SK-N-SH treated with all-trans-retinoic acid at 6 μM for 48 hours (cell line): ENCODE data around the gene SEMA4D.

ENCODE experiments used
- ARNTL ChIP-seq: fragments of 450-650 bp; formaldehyde crosslinking; IDR thresholded peaks from 2 replicates; pipeline ENCODE4 v1.5.0; 2020; ENCODE audit warnings: low read depth, mild to moderate bottlenecking, moderate library complexity, borderline replicate concordance
- BACH2 ChIP-seq: fragments of 250-450 bp; sonication (Bioruptor Pico); IDR thresholded peaks from 2 replicates; pipeline ENCODE4 v1.9.0; 2021; ENCODE audit warnings: mild to moderate bottlenecking, borderline replicate concordance
- CREB5 ChIP-seq: fragments of 250-450 bp; sonication (Bioruptor Pico); IDR thresholded peaks from 2 replicates; pipeline ENCODE4 v1.5.1; 2020; ENCODE audit warnings: low read depth, mild to moderate bottlenecking, moderate library complexity
- ISL1 ChIP-seq: fragments of 250-450 bp; sonication (Bioruptor Pico); IDR thresholded peaks from 2 replicates; pipeline ENCODE4 v2.1.2; 2022; ENCODE audit warnings: mild to moderate bottlenecking, moderate library complexity
- OSR1 ChIP-seq: fragments of 250-450 bp; sonication (Bioruptor Pico); IDR thresholded peaks from 2 replicates; pipeline ENCODE4 v1.8.0; 2022; ENCODE audit warnings: moderate library complexity, mild to moderate bottlenecking, inconsistent platforms
- PPARA ChIP-seq: fragments of 250-450 bp; sonication (Bioruptor Pico); IDR thresholded peaks from 2 replicates; pipeline ENCODE4 v1.5.0; 2020; ENCODE audit warnings: mild to moderate bottlenecking, borderline replicate concordance
- RARB ChIP-seq: fragments of 250-450 bp; sonication (Bioruptor Pico); IDR thresholded peaks from 2 replicates; pipeline ENCODE4 v1.8.0; 2021; ENCODE audit warnings: mild to moderate bottlenecking, moderate library complexity
- SNAI2 ChIP-seq: fragments of 250-450 bp; sonication (Bioruptor Pico); IDR thresholded peaks from 2 replicates; pipeline ENCODE4 v1.5.0; 2020; ENCODE audit warnings: mild to moderate bottlenecking, moderate library complexity
- TSHZ2 ChIP-seq: fragments of 250-450 bp; sonication (Bioruptor Pico); IDR thresholded peaks from 2 replicates; pipeline ENCODE4 v1.5.0; 2020; ENCODE audit warnings: mild to moderate bottlenecking, moderate library complexity
- ZFP30 ChIP-seq: fragments of 450-650 bp; formaldehyde crosslinking; IDR thresholded peaks from 2 replicates; pipeline ENCODE4 v1.5.0; 2022; ENCODE audit warnings: mild to moderate bottlenecking, moderate library complexity
- ZNF565 ChIP-seq: fragments of 450-650 bp; formaldehyde crosslinking; conservative IDR thresholded peaks from 2 replicates; pipeline ENCODE4 v1.5.0; 2020; ENCODE audit warnings: low read depth, mild to moderate bottlenecking, moderate library complexity
- ZNF8 ChIP-seq: fragments of 450-650 bp; formaldehyde crosslinking; IDR thresholded peaks from 2 replicates; pipeline ENCODE4 v1.5.0; 2020; ENCODE audit warnings: mild to moderate bottlenecking, moderate library complexity

GRCh38 chr9:89469003-89469402 is 28.9 kb downstream of the SEMA4D start:
- TF ChIP-seq ZNF8 (CRISPR knock-in tag) (no peak), RARB (CRISPR knock-in tag) (no peak), ISL1 (no peak), BACH2 (CRISPR knock-in tag) (no peak), CREB5 (CRISPR knock-in tag) (no peak), ARNTL (CRISPR knock-in tag) (no peak), PPARA (CRISPR knock-in tag) (no peak), ZNF565 (CRISPR knock-in tag) (no peak), SNAI2 (CRISPR knock-in tag) (no peak), OSR1 (CRISPR knock-in tag) (no peak), TSHZ2 (CRISPR knock-in tag) (no peak), ZFP30 (CRISPR knock-in tag) (no peak)
